ENCODE measurements around the gene MPZL1. TPM values are rescaled to one million over a fixed set of nuclear protein-coding genes. Genes with fewer than 3 reads are reported as not detected.

MPZL1 gene
- total and polyA plus RNA-seq, 4 donors: 11.3 to 26.1 (median 16.8) TPM

DNA sequence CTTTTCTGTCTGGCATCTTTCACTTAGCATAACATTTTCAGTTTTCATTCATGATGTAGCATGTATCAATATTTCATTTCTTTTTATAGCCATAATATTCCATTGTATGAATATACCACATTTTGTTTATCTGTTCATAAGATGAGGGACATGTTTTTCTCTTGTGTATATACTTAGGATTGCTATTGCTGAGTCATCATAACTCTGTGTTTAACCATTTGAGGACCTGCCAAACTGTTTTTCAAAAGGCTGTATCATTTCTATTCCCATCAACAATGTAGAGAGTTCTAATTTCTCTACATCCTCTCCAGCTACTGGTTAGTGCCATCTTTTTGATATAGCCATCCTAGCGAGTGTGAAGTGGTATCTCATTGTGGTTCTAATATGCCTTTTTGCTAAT lies 26.2 kb downstream of the MPZL1 start:
- TF ChIP-seq RXRA (IDR thresholded peaks at IDR 0.05) (no peak), SP1 (IDR thresholded peaks at IDR 0.05) (no peak), RAD21 (IDR thresholded peaks at IDR 0.05) (no peak), GABPA (IDR thresholded peaks at IDR 0.05 in 1 of 2, conservative IDR thresholded peaks at IDR 0.05 in 1 of 2) (no peak), YY1 (IDR thresholded peaks at IDR 0.05) (no peak)
- H3K36me3 ChIP-seq (ENCODE audit: control insufficient read depth in 4 of 4, insufficient read depth in 3 of 4, low read depth in 1 of 4, low read length in 3 of 4): no peaks in the 10 kb centered on the region
- no peaks in the 10 kb centered on the region for H3K9me3 ChIP-seq (ENCODE audit: control insufficient read depth in 4 of 4, low read length in 3 of 4)
- H3K27me3 ChIP-seq (ENCODE audit: control insufficient read depth in 4 of 4, insufficient read depth in 4 of 4, low read length in 3 of 4): no peaks in the 10 kb centered on the region
- no peak overlapping the region for H3K27ac ChIP-seq (ENCODE audit: low read depth in 1 of 2, low read length in 2 of 2)
- peaks cover 2 to 8% (median 7%) of the 10 kb centered on the region in 4 donors for H3K4me1 ChIP-seq (ENCODE audit: control insufficient read depth in 4 of 4, insufficient read depth in 4 of 4, low read length in 3 of 4)
- no peak overlapping the region for H3K9ac ChIP-seq (ENCODE audit: low read depth in 1 of 2, low read length in 2 of 2)
- WGBS: 100% methylated on average over 1 of the region's 1 CpG
- H3K4me3 ChIP-seq (ENCODE audit: low read depth in 1 of 3, low read length in 3 of 3): no peak overlapping the region
- DNase-seq (ENCODE audit: low spot score): no peak

- no peaks in the 10 kb centered on the region for H3K27me3 ChIP-seq (ENCODE audit: control insufficient read depth in 4 of 4, insufficient read depth in 4 of 4, low read length in 3 of 4)
- no peak overlapping the region for H3K27ac ChIP-seq (ENCODE audit: low read depth in 1 of 2, low read length in 2 of 2)
- H3K36me3 ChIP-seq (ENCODE audit: control insufficient read depth in 4 of 4, insufficient read depth in 3 of 4, low read depth in 1 of 4, low read length in 3 of 4): no peaks in the 10 kb centered on the region
- no peak for DNase-seq (ENCODE audit: low spot score)
- H3K4me1 ChIP-seq (ENCODE audit: control insufficient read depth in 4 of 4, insufficient read depth in 4 of 4, low read length in 3 of 4): peaks cover 2 to 10% (median 8%) of the 10 kb centered on the region in 4 donors
- H3K4me3 ChIP-seq (ENCODE audit: low read depth in 1 of 3, low read length in 3 of 3): no peak overlapping the region
- TF ChIP-seq EGR1 (IDR thresholded peaks at IDR 0.05; ENCODE audit: low read depth in 2 of 2): no peak
- no peak for TF ChIP-seq JUND (IDR thresholded peaks at IDR 0.05)
- no peak for TF ChIP-seq ZBTB33 (IDR thresholded peaks at IDR 0.05)
- no peak for TF ChIP-seq FOXA1 (IDR thresholded peaks at IDR 0.05)
- TF ChIP-seq GABPA (IDR thresholded peaks at IDR 0.05 in 1 of 2, conservative IDR thresholded peaks at IDR 0.05 in 1 of 2): no peak
- no peak for TF ChIP-seq HNF4A (conservative IDR thresholded peaks at IDR 0.05)
- TF ChIP-seq, protein P1, sequence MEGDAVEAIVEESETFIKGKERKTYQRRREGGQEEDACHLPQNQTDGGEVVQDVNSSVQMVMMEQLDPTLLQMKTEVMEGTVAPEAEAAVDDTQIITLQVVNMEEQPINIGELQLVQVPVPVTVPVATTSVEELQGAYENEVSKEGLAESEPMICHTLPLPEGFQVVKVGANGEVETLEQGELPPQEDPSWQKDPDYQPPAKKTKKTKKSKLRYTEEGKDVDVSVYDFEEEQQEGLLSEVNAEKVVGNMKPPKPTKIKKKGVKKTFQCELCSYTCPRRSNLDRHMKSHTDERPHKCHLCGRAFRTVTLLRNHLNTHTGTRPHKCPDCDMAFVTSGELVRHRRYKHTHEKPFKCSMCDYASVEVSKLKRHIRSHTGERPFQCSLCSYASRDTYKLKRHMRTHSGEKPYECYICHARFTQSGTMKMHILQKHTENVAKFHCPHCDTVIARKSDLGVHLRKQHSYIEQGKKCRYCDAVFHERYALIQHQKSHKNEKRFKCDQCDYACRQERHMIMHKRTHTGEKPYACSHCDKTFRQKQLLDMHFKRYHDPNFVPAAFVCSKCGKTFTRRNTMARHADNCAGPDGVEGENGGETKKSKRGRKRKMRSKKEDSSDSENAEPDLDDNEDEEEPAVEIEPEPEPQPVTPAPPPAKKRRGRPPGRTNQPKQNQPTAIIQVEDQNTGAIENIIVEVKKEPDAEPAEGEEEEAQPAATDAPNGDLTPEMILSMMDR (IDR thresholded peaks at IDR 0.05; ENCODE audit: low read depth, low read length, missing input control): no peak
- TF ChIP-seq TAF1 (conservative IDR thresholded peaks at IDR 0.05): no peak
- TF ChIP-seq RXRA (IDR thresholded peaks at IDR 0.05): no peak
- TF ChIP-seq HNF4G (IDR thresholded peaks at IDR 0.05): no peak
- TF ChIP-seq, protein P2, sequence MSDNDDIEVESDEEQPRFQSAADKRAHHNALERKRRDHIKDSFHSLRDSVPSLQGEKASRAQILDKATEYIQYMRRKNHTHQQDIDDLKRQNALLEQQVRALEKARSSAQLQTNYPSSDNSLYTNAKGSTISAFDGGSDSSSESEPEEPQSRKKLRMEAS (IDR thresholded peaks at IDR 0.05): no peak
- TF ChIP-seq NR2F2 (IDR thresholded peaks at IDR 0.05): no peak
- TF ChIP-seq SP1 (IDR thresholded peaks at IDR 0.05): no peak
- no peak for TF ChIP-seq FOXA2 (IDR thresholded peaks at IDR 0.05)
- TF ChIP-seq YY1 (IDR thresholded peaks at IDR 0.05): no peak
- no peak for TF ChIP-seq ATF3 (IDR thresholded peaks at IDR 0.05)
- no peak for TF ChIP-seq RAD21 (IDR thresholded peaks at IDR 0.05)
- TF ChIP-seq REST (IDR thresholded peaks at IDR 0.05): no peak
- no peaks in the 10 kb centered on the region for H3K9me3 ChIP-seq (ENCODE audit: control insufficient read depth in 4 of 4, low read length in 3 of 4)
- H3K9ac ChIP-seq (ENCODE audit: low read depth in 1 of 2, low read length in 2 of 2): no peak overlapping the region
Measured at GRCh38 chr1:167748906-167749305, 27.1 kb downstream of the MPZL1 start.

Data from liver (tissue), 9 donors.